HepG2 (cell line): ENCODE measurements around the gene CNTF. TPM values are rescaled to one million over a fixed set of nuclear protein-coding genes. Genes with fewer than 3 reads are reported as not detected.

Experiments
- ATAC-seq: fragments of 200-7000 bp; cut with Tn5 transposase; 3 replicates; pipeline ENCODE4 v1.9.1; 2020; ENCODE audit warnings: mild to moderate bottlenecking, moderate library complexity
- BruUV-seq: library from RNA; stranded (reverse); fragments of 400-500 nt; replicated peaks from 2 replicates; lab custom pipeline; 2021; lab: Mats Ljungman, UMichigan
- CTCF ChIA-PET: fragments of 300-600 bp; formaldehyde crosslinking; extraction: SDS; loops from one replicate; lab custom pipeline; 2021; ENCODE audit warnings: low total read pairs, inconsistent platforms, low intra/inter-chr PET ratio; lab: Yijun Ruan, JAX
- POLR2A ChIA-PET: fragments of 350-600 bp; sonication (Branson Sonifier 250); formaldehyde crosslinking; loops from one replicate; lab custom pipeline; 2020; ENCODE audit warnings: antibody characterized with exemption, inconsistent platforms; lab: Yijun Ruan, JAX
- DNase-seq: peaks from one replicate; pipeline ENCODE4 v3.0.0-alpha.2; 2015; ENCODE audit warnings: low spot score
- FAIRE-seq: peaks from 3 replicates; lab custom pipeline; 2011; peaks lifted over from hg19 to GRCh38; lab: Jason Lieb, UNC
- H2AFZ ChIP-seq: one replicate; pipeline ENCODE4 v1.6.1; 2011; ENCODE audit warnings: low read length, inconsistent platforms
- H3K27ac ChIP-seq: fragments of 300-600 bp; 3 replicates; pipeline ENCODE4 v1.8.0; 2011; ENCODE audit warnings: mixed run types, mild to moderate bottlenecking, mixed read lengths, low read length, inconsistent platforms; ENCODE audit not compliant: insufficient read depth; ENCODE audit errors: extremely low read length
- H3K27me3 ChIP-seq, 2 experiments: fragments of 200-600 bp in 1 of 2; 2 replicates in 1 of 2; 3 replicates in 1 of 2; pipeline versions ENCODE4 v1.6.0 to v1.8.0; 2011; ENCODE audit warnings: low read length in 2 of 2, mild to moderate bottlenecking in 2 of 2, moderate library complexity in 2 of 2, inconsistent platforms in 1 of 2; ENCODE audit not compliant: insufficient read depth in 2 of 2, control insufficient read depth in 1 of 2
- H3K36me3 ChIP-seq, 2 experiments: fragments of 200-600 bp in 1 of 2; replicated peaks in 1 of 2; 2 replicates in 1 of 2; 3 replicates in 1 of 2; pipeline versions ENCODE4 v1.5.1 to v1.8.0; 2011; ENCODE audit warnings: low read length in 2 of 2, inconsistent platforms in 1 of 2; ENCODE audit not compliant: insufficient read depth in 2 of 2, control insufficient read depth in 1 of 2
- H3K4me1 ChIP-seq: 2 replicates; pipeline ENCODE4 v1.5.1; 2012; ENCODE audit warnings: low read length, inconsistent platforms; ENCODE audit not compliant: insufficient read depth
- H3K4me2 ChIP-seq: 2 replicates; pipeline ENCODE4 v1.6.0; 2011; ENCODE audit warnings: low read depth, low read length, inconsistent platforms
- H3K4me3 ChIP-seq, 3 experiments: fragments of 200-600 bp in 1 of 3; sonication (generic), shearing (Covaris generic) in 1 of 3; replicated peaks in 1 of 3; 2 replicates each; pipeline ENCODE4 v1.5.1; 2011 to 2016; ENCODE audit warnings: low read length in 3 of 3, inconsistent platforms in 2 of 3, low read depth in 2 of 3, mild to moderate bottlenecking in 2 of 3, control low read depth in 1 of 3, mixed read lengths in 1 of 3; ENCODE audit not compliant: insufficient read depth in 1 of 3
- H3K79me2 ChIP-seq: one replicate; pipeline ENCODE4 v1.6.1; 2011; ENCODE audit warnings: low read length, inconsistent platforms; ENCODE audit not compliant: insufficient read depth
- H3K9ac ChIP-seq: 2 replicates; pipeline ENCODE4 v1.6.0; 2011; ENCODE audit warnings: mild to moderate bottlenecking, low read depth, low read length, inconsistent platforms; ENCODE audit not compliant: insufficient read depth
- H3K9me3 ChIP-seq: 2 replicates; pipeline ENCODE4 v1.5.1; 2012; ENCODE audit warnings: mild to moderate bottlenecking, low read length
- H4K20me1 ChIP-seq: 2 replicates; pipeline ENCODE4 v1.6.0; 2011; ENCODE audit warnings: inconsistent platforms, mild to moderate bottlenecking, low read length, moderate library complexity; ENCODE audit not compliant: insufficient read depth
- BRD4 ChIP-seq: sonication (generic); formaldehyde crosslinking; IDR thresholded peaks from 2 replicates; pipeline ENCODE4 v1.4.0; 2020; ENCODE audit warnings: missing genetic modification reagents
- GABPA ChIP-seq, 2 experiments: IDR thresholded peaks; 2 replicates each; pipeline ENCODE4 v1.6.1; 2011 to 2016; ENCODE audit warnings: low read depth in 2 of 2, low read length in 1 of 2, missing biosample characterization in 1 of 2, missing genetic modification characterization in 1 of 2
- GABPB1 ChIP-seq: IDR thresholded peaks from 2 replicates; pipeline ENCODE4 v1.6.1; 2016; ENCODE audit warnings: mild to moderate bottlenecking, missing genetic modification reagents, moderate library complexity, missing compliant biosample characterization
- HMG20B ChIP-seq: conservative IDR thresholded peaks from 2 replicates; pipeline ENCODE4 v1.6.1; 2016; ENCODE audit warnings: missing genetic modification reagents, missing compliant biosample characterization
- MAFK ChIP-seq, 2 experiments: IDR thresholded peaks in 1 of 2; conservative IDR thresholded peaks in 1 of 2; 2 replicates each; pipeline ENCODE4 v1.6.1; 2011; ENCODE audit warnings: improper control_type of control experiment in 2 of 2, low read length in 2 of 2
- SMARCC2 ChIP-seq: fragments of 450-650 bp; IDR thresholded peaks from 2 replicates; pipeline ENCODE4 v1.6.1; 2017; ENCODE audit warnings: antibody characterized with exemption, mild to moderate bottlenecking
- U2AF2 ChIP-seq: fragments of 200-400 bp; formaldehyde crosslinking; IDR thresholded peaks from 2 replicates; pipeline ENCODE4 v1.6.1; 2017; ENCODE audit warnings: low read depth, mild to moderate bottlenecking, low read length
- ZFP90 ChIP-seq: sonication (generic); formaldehyde crosslinking; IDR thresholded peaks from 2 replicates; pipeline ENCODE4 v1.8.0; 2022; ENCODE audit warnings: missing genetic modification reagents, mild to moderate bottlenecking, inconsistent platforms, borderline replicate concordance
- ZNF121 ChIP-seq: sonication (generic); formaldehyde crosslinking; IDR thresholded peaks from 2 replicates; pipeline ENCODE4 v1.5.0; 2020; ENCODE audit warnings: mild to moderate bottlenecking, missing genetic modification reagents
- WGBS: methylation state at CpG from one replicate; pipeline ENCODE4 v1.1.6; 2017; ENCODE audit warnings: low lambda C conversion rate; 5-methylcytosine and 5-hydroxymethylcytosine counted together
- in situ Hi-C: cut with HindIII; loops from 2 replicates; pipeline ENCODE4 v1.10.0; 2017; ENCODE audit warnings: low pct_unique_long_range_greater_than_20kb; ENCODE audit not compliant: extremely low pct_ligation_motif_present
- intact Hi-C: fragments of 100-400 bp; cut with micrococcal nuclease; formaldehyde crosslinking; loops from one replicate; pipeline ENCODE4 v1.10.0; 2022; ENCODE audit not compliant: unreplicated experiment
- polyA plus RNA-seq, 8 experiments: library from polyadenylated mRNA; depleted of rRNA in 3 of 8; stranded (reverse) in 7 of 8; unstranded in 1 of 8; fragments of >200 nt; fragmentation: Illumina TruSeq in 4 of 8; extraction: Trizol in 4 of 8; gene quantifications; 2 replicates each; pipeline versions ENCODE4 v1.2.1 to v1.2.3, GENCODE V29; 2011 to 2016; ENCODE audit warnings: low read depth in 4 of 8, missing spikeins in 1 of 8, mixed read lengths in 1 of 8; ENCODE audit not compliant: insufficient read depth in 1 of 8
- total RNA-seq, 5 experiments: library from RNA; depleted of rRNA; stranded (reverse); fragments of >200 nt; fragmentation: Illumina TruSeq; extraction: Trizol; gene quantifications; 2 replicates each; pipeline ENCODE4 v1.2.3, GENCODE V29; 2016; ENCODE audit warnings: low read depth in 1 of 5
- TF ChIP-seq, protein P1 (sequence below), 2 experiments: sonication (generic) in 1 of 2; formaldehyde crosslinking in 1 of 2; IDR thresholded peaks; 2 replicates each; pipeline versions ENCODE4 v1.4.0 to v1.6.1; 2018 to 2020; ENCODE audit warnings: missing genetic modification reagents in 2 of 2, borderline replicate concordance in 1 of 2, low read depth in 1 of 2, mild to moderate bottlenecking in 1 of 2, missing biosample characterization in 1 of 2
- TF ChIP-seq, protein P2 (sequence below): sonication (generic); formaldehyde crosslinking; IDR thresholded peaks from 2 replicates; pipeline ENCODE4 v1.4.0; 2020; ENCODE audit warnings: missing genetic modification reagents
- TF ChIP-seq, protein P3 (sequence below): sonication (generic); formaldehyde crosslinking; IDR thresholded peaks from 2 replicates; pipeline ENCODE4 v1.5.0; 2020; ENCODE audit warnings: mild to moderate bottlenecking, missing genetic modification reagents

CNTF gene
- total and polyA plus RNA-seq, 2 of the 13 experiments (the other 11 are each of a cell fraction or from before 2014, with no cell fraction given): 0.51 to 2.3 TPM

DNA sequence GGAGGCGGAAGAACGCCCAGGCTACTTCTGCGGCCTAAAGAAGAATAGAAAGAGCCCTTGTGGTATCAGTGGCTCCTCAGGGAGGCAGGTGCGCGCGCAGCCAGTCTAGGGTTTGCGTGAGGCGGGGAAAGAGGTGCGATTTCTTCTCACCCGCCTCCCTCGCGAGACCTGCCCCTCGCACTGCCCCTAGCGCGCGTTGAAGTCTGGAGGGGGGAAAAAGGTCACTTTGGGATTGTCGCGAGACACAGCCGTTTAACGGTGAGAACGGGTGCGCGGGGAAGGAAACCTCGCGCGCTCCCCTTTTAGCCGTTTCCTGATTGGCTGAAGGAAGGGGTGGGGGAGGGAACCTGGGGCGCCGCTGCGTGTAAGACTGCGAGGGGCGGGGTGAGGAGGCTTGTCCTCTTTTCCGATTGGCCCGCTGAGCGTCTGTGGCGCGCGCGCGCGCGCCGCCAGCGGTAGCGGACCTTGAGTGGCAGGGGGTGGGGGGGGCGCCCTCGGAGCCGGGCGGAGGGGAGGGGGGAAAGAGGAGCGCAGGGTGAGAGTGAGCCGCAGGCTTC, 43.8 kb upstream of the CNTF start, which contains the start of gene ZFP91 (continued):
- no peak for TF ChIP-seq MAFK (conservative IDR thresholded peaks at IDR 0.05 in 1 of 2, IDR thresholded peaks at IDR 0.05 in 1 of 2; ENCODE audit: low read length in 2 of 2)
- TF ChIP-seq, protein P1, sequence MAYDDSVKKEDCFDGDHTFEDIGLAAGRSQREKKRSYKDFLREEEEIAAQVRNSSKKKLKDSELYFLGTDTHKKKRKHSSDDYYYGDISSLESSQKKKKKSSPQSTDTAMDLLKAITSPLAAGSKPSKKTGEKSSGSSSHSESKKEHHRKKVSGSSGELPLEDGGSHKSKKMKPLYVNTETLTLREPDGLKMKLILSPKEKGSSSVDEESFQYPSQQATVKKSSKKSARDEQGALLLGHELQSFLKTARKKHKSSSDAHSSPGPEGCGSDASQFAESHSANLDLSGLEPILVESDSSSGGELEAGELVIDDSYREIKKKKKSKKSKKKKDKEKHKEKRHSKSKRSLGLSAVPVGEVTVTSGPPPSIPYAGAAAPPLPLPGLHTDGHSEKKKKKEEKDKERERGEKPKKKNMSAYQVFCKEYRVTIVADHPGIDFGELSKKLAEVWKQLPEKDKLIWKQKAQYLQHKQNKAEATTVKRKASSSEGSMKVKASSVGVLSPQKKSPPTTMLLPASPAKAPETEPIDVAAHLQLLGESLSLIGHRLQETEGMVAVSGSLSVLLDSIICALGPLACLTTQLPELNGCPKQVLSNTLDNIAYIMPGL (CRISPR knock-in tag; IDR thresholded peaks at IDR 0.05; ENCODE audit: borderline replicate concordance in 1 of 2, low read depth in 1 of 2): peak in 1 of 2 experiments; percentile 4; a peak in 1 of 4 replicates
- TF ChIP-seq ZFP90 (CRISPR knock-in tag): 0 out of 2 replicates have a peak, but pooled peaks have one; percentile 6
- no peak for TF ChIP-seq ZNF121 (CRISPR knock-in tag)
- no peak for TF ChIP-seq SMARCC2

DNA sequence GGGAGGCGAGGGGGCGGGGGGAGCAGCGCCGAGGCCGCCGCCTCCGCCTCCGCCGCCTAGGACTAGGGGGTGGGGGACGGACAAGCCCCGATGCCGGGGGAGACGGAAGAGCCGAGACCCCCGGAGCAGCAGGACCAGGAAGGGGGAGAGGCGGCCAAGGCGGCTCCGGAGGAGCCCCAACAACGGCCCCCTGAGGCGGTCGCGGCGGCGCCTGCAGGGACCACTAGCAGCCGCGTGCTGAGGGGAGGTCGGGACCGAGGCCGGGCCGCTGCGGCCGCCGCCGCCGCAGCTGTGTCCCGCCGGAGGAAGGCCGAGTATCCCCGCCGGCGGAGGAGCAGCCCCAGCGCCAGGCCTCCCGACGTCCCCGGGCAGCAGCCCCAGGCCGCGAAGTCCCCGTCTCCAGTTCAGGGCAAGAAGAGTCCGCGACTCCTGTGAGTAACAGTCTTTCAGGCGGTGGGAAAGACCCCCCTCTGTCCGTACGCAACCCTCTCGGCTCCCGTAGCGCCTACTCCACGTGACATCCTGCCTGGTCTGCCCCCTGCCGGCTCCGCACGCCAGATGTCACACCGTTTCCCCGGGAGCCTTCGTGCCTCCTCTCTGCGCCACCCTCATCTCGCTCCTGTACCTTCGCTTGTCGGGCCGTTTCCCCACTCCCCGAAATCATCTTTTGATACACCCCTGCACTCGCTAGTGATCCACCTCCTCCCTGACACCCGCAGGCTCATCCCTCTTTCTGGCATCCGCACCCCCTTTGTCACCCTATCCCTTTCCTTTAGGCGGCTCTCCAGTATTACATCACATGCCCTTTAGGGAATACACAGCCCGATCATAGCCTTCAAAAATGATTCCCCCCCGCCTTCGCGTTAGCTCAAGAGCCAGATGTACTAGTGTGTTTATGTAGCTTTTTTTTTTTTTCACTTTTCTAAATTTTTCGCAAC, 43.0 kb upstream of the CNTF start:
- intact Hi-C loops (no loop called here), in situ Hi-C loops (loop anchor here (10.0 kb wide), 1 partner anchor 205 kb away; no protein-coding TSS in a partner anchor)
- no peaks in the 10 kb centered on the region for H3K27me3 ChIP-seq
- H3K9ac ChIP-seq: peak overlapping the region; percentile 100
- whole genome bisulfite sequencing: under 1% methylated on average over 15 of the region's 78 CpGs
- no peak overlapping the region for H2AFZ ChIP-seq
- FAIRE-seq: peak; percentile 57
- peaks cover 31% of the 10 kb centered on the region for H4K20me1 ChIP-seq
- peak overlapping the region; percentile 99 for H3K27ac ChIP-seq
- peaks cover 0 to under 1% of the 10 kb centered on the region in 2 experiments; a peak in 2 of 5 replicates for H3K36me3 ChIP-seq
- DNase-seq: peak; percentile 78
- H3K4me2 ChIP-seq: peak overlapping the region; percentile 92
- POLR2A ChIA-PET: interaction anchor here (1.1 kb wide), 1 partner anchor 24 kb away, joined by 3 read pairs; no protein-coding TSS in a partner anchor
- peaks cover 55% of the 10 kb centered on the region for H3K79me2 ChIP-seq
- H3K4me3 ChIP-seq: peak overlapping the region; percentile 82 to 94 (median 84)
- H3K9me3 ChIP-seq: no peaks in the 10 kb centered on the region
- ATAC-seq: peak; percentile 76
- CTCF ChIA-PET: no interaction called here
- no TSS peak for BruUV-seq
- H3K4me1 ChIP-seq: peaks cover 59% of the 10 kb centered on the region
- peak; percentile 92 for TF ChIP-seq GABPB1 (CRISPR knock-in tag)
- TF ChIP-seq, protein P2, sequence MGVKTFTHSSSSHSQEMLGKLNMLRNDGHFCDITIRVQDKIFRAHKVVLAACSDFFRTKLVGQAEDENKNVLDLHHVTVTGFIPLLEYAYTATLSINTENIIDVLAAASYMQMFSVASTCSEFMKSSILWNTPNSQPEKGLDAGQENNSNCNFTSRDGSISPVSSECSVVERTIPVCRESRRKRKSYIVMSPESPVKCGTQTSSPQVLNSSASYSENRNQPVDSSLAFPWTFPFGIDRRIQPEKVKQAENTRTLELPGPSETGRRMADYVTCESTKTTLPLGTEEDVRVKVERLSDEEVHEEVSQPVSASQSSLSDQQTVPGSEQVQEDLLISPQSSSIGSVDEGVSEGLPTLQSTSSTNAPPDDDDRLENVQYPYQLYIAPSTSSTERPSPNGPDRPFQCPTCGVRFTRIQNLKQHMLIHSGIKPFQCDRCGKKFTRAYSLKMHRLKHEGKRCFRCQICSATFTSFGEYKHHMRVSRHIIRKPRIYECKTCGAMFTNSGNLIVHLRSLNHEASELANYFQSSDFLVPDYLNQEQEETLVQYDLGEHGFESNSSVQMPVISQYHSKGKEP (CRISPR knock-in tag): no peak
- no peak; the same call in 1 of the 2 replicates for TF ChIP-seq GABPA (IDR thresholded peaks at IDR 0.05; ENCODE audit: low read depth, low read length)
- TF ChIP-seq GABPA (CRISPR knock-in tag; IDR thresholded peaks at IDR 0.05; ENCODE audit: low read depth): peak; percentile 83
- TF ChIP-seq HMG20B (CRISPR knock-in tag): no peak
- TF ChIP-seq, protein P3, sequence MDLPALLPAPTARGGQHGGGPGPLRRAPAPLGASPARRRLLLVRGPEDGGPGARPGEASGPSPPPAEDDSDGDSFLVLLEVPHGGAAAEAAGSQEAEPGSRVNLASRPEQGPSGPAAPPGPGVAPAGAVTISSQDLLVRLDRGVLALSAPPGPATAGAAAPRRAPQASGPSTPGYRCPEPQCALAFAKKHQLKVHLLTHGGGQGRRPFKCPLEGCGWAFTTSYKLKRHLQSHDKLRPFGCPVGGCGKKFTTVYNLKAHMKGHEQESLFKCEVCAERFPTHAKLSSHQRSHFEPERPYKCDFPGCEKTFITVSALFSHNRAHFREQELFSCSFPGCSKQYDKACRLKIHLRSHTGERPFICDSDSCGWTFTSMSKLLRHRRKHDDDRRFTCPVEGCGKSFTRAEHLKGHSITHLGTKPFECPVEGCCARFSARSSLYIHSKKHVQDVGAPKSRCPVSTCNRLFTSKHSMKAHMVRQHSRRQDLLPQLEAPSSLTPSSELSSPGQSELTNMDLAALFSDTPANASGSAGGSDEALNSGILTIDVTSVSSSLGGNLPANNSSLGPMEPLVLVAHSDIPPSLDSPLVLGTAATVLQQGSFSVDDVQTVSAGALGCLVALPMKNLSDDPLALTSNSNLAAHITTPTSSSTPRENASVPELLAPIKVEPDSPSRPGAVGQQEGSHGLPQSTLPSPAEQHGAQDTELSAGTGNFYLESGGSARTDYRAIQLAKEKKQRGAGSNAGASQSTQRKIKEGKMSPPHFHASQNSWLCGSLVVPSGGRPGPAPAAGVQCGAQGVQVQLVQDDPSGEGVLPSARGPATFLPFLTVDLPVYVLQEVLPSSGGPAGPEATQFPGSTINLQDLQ: no peak; the same call in 1 of the 2 replicates
- no peak for TF ChIP-seq BRD4 (CRISPR knock-in tag)
- 0 out of 2 replicates have a peak, but pooled peaks have one; percentile 74 for TF ChIP-seq U2AF2
